SK-N-SH (cell line): ENCODE data around the gene STK40. TPM values are rescaled to one million over a fixed set of nuclear protein-coding genes. Genes with fewer than 3 reads are reported as not detected.

Experiments
- CTCF ChIA-PET: fragments of 300-600, 350-600 bp; formaldehyde crosslinking; extraction: SDS; loops from one replicate; lab custom pipeline; 2021; lab: Yijun Ruan, JAX
- POLR2A ChIA-PET: fragments of 350-600 bp; sonication (Branson Sonifier 250); formaldehyde crosslinking; extraction: SDS; loops from one replicate; lab custom pipeline; 2020; ENCODE audit warnings: antibody characterized with exemption, inconsistent platforms; lab: Yijun Ruan, JAX
- DNase-seq: peaks from one replicate; pipeline ENCODE4 v3.0.0; 2012
- H2AFZ ChIP-seq: fragments of 200-600 bp; sonication (generic); 2 replicates; pipeline ENCODE4 v1.8.1; 2016; ENCODE audit warnings: antibody characterized with exemption, mild to moderate bottlenecking, low read depth
- H3F3A ChIP-seq: fragments of 200-600 bp; sonication (generic); replicated peaks from 2 replicates; pipeline ENCODE3; 2016; ENCODE audit warnings: antibody characterized with exemption, mild to moderate bottlenecking; ENCODE audit not compliant: insufficient read depth
- H3K27ac ChIP-seq, 2 experiments: fragments of 200-500 bp in 1 of 2; fragments of 200-600 bp in 1 of 2; sonication (Bioruptor generic) in 1 of 2; sonication (generic), shearing (Covaris generic) in 1 of 2; 2 replicates each; pipeline versions ENCODE4 v1.5.1 to v1.6.1; 2014 to 2016; ENCODE audit warnings: low read depth in 2 of 2, inconsistent platforms in 1 of 2, low read length in 1 of 2, mild to moderate bottlenecking in 1 of 2, mixed read lengths in 1 of 2
- H3K27me3 ChIP-seq: fragments of 200-600 bp; sonication (generic), shearing (Covaris generic); 2 replicates; pipeline ENCODE4 v1.6.1; 2016; ENCODE audit warnings: mixed run types; ENCODE audit not compliant: insufficient read depth
- H3K36me3 ChIP-seq, 2 experiments: fragments of 200-500 bp in 1 of 2; fragments of 200-600 bp in 1 of 2; sonication (Bioruptor generic) in 1 of 2; sonication (generic) in 1 of 2; replicated peaks in 1 of 2; 2 replicates each; pipeline versions ENCODE3 to v1.5.1; 2014 to 2016; ENCODE audit warnings: low read length in 1 of 2, mild to moderate bottlenecking in 1 of 2; ENCODE audit not compliant: insufficient read depth in 2 of 2, control insufficient read depth in 1 of 2
- H3K4me1 ChIP-seq, 2 experiments: fragments of 200-500 bp in 1 of 2; fragments of 200-600 bp in 1 of 2; sonication (Bioruptor generic) in 1 of 2; sonication (generic), shearing (Covaris generic) in 1 of 2; 2 replicates each; pipeline versions ENCODE4 v1.5.1 to v1.6.1; 2014 to 2016; ENCODE audit warnings: low read depth in 1 of 2, low read length in 1 of 2, mixed run types in 1 of 2; ENCODE audit not compliant: insufficient read depth in 2 of 2, control insufficient read depth in 1 of 2
- H3K4me2 ChIP-seq: fragments of 200-600 bp; sonication (generic), shearing (Covaris generic); 2 replicates; pipeline ENCODE4 v1.6.1; 2017; ENCODE audit warnings: mixed run types
- H3K4me3 ChIP-seq, 2 experiments: fragments of 200-500 bp in 1 of 2; fragments of 200-600 bp in 1 of 2; sonication (Bioruptor generic) in 1 of 2; sonication (generic), shearing (Covaris generic) in 1 of 2; 2 replicates each; pipeline versions ENCODE4 v1.5.1 to v1.8.1; 2014 to 2016; ENCODE audit warnings: low read depth in 2 of 2, inconsistent platforms in 1 of 2, low read length in 1 of 2, mild to moderate bottlenecking in 1 of 2, mixed read lengths in 1 of 2, moderate library complexity in 1 of 2
- H3K79me2 ChIP-seq: fragments of 200-600 bp; sonication (generic); 2 replicates; pipeline ENCODE4 v1.8.1; 2017; ENCODE audit warnings: mild to moderate bottlenecking; ENCODE audit not compliant: insufficient read depth
- H3K9ac ChIP-seq: fragments of 200-600 bp; sonication (generic); 2 replicates; pipeline ENCODE4 v1.6.1; 2017; ENCODE audit warnings: mixed run types
- H3K9me2 ChIP-seq: fragments of 200-600 bp; sonication (generic); 2 replicates; pipeline ENCODE4 v1.6.1; 2017; ENCODE audit warnings: mixed run types
- H3K9me3 ChIP-seq: fragments of 200-600 bp; sonication (generic); 2 replicates; pipeline ENCODE4 v1.6.1; 2017; ENCODE audit warnings: mixed run types, mild to moderate bottlenecking, moderate library complexity
- H4K20me1 ChIP-seq: fragments of 200-600 bp; sonication (generic); 2 replicates; pipeline ENCODE4 v1.6.1; 2017; ENCODE audit warnings: mild to moderate bottlenecking, mixed run types; ENCODE audit not compliant: insufficient read depth
- CHD2 ChIP-seq: fragments of 150-350 bp; IDR thresholded peaks from 2 replicates; pipeline ENCODE4 v1.6.1; 2018; ENCODE audit warnings: low read length; ENCODE audit not compliant: partially characterized antibody
- FOXM1 ChIP-seq: IDR thresholded peaks from 2 replicates; pipeline ENCODE4 v1.4.0; 2012; ENCODE audit warnings: low read depth, mild to moderate bottlenecking
- MXI1 ChIP-seq: IDR thresholded peaks from 2 replicates; pipeline ENCODE4 v1.6.1; 2012; ENCODE audit warnings: mild to moderate bottlenecking, low read depth, low read length, improper control_type of control experiment
- NRF1 ChIP-seq: IDR thresholded peaks from 2 replicates; pipeline ENCODE4 v1.6.1; 2012; ENCODE audit warnings: low read depth, mild to moderate bottlenecking, low read length
- POLR2AphosphoS5 ChIP-seq: IDR thresholded peaks from 2 replicates; pipeline ENCODE4 v1.6.1; 2012; ENCODE audit warnings: low read depth, low read length
- RCOR1 ChIP-seq: fragments of 150-350 bp; IDR thresholded peaks from 2 replicates; pipeline ENCODE4 v1.6.1; 2017; ENCODE audit warnings: antibody characterized with exemption, low read length
- SMC3 ChIP-seq: IDR thresholded peaks from 2 replicates; pipeline ENCODE4 v1.6.1; 2012; ENCODE audit warnings: low read depth, low read length, improper control_type of control experiment
- TAF1 ChIP-seq: IDR thresholded peaks from 2 replicates; pipeline ENCODE4 v1.6.1; 2012; ENCODE audit warnings: low read depth, mild to moderate bottlenecking, low read length, moderate library complexity, borderline replicate concordance
- WGBS: methylation state at CpG from one replicate; pipeline ENCODE4 v1.1.6; 2017; ENCODE audit warnings: low lambda C conversion rate; 5-methylcytosine and 5-hydroxymethylcytosine counted together
- polyA plus RNA-seq, 3 experiments: library from polyadenylated mRNA; depleted of rRNA; stranded (reverse); fragments of >200 nt; gene quantifications; 2 replicates each; pipeline ENCODE4 v1.2.3, GENCODE V29; 2012
- TF ChIP-seq, protein P1 (sequence below): IDR thresholded peaks from 2 replicates; pipeline ENCODE4 v1.6.1; 2012; ENCODE audit warnings: mild to moderate bottlenecking, low read depth, low read length, moderate library complexity

The STK40 gene
- polyA plus RNA-seq, 1 of the 3 experiments (the other 2 are of a cell fraction): 43.3 TPM

DNA sequence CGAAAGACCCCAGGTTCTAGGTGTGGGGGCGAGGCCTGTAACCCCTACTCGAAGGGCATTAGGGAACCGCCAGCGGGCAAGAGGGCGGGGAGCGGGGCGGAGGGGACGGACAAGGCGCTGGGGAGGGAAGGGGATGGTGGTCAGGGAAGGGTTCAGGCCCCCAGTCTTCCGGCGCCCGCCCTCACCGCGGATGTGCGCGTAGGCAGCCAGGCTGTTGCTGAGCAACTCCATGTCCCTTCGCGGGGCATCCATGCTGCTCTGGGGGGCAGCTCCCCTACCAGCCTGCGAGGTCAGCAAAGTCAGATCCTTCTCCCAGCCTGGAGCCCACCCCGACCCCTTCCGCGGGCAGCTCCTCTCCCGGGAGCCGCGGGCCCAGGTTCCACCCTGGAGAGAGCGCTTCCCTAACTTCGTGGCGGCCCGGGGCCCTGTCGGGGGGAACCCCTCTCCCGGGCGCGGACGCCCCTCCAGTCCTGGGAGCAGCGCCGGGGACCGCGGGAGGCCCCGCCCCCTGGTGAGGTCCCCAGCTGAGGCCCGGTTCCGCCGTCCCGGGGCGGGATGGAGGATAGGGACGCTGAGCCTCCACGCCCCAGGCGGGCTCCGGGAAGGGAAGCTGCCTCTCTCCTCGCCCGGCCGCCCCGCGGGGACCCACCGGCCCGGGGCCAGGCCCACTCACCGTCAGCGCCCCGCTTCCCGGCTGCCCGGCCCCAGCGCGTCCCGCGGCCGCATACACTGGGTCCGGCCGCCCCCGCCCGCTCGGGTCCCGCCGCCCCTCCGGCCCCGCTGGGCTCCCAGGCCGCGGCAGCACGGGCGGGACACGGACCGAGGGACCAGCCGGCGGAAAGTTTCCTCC lies 62.7 kb downstream of the STK40 start:
- H3K27ac ChIP-seq: peak overlapping the region; percentile 47 to 70; a peak in 3 of 4 replicates
- H3K4me1 ChIP-seq: peaks cover 9 to 24% of the 10 kb centered on the region in 2 experiments; a peak in 1 of 4 replicates
- peaks cover 5% of the 10 kb centered on the region for H3F3A ChIP-seq
- TF ChIP-seq POLR2AphosphoS5 (no peak), RCOR1 (no peak), MXI1 (no peak; the same call in 1 of the 2 replicates), SMC3 (no peak), FOXM1 (no peak)
- TF ChIP-seq, protein P1, sequence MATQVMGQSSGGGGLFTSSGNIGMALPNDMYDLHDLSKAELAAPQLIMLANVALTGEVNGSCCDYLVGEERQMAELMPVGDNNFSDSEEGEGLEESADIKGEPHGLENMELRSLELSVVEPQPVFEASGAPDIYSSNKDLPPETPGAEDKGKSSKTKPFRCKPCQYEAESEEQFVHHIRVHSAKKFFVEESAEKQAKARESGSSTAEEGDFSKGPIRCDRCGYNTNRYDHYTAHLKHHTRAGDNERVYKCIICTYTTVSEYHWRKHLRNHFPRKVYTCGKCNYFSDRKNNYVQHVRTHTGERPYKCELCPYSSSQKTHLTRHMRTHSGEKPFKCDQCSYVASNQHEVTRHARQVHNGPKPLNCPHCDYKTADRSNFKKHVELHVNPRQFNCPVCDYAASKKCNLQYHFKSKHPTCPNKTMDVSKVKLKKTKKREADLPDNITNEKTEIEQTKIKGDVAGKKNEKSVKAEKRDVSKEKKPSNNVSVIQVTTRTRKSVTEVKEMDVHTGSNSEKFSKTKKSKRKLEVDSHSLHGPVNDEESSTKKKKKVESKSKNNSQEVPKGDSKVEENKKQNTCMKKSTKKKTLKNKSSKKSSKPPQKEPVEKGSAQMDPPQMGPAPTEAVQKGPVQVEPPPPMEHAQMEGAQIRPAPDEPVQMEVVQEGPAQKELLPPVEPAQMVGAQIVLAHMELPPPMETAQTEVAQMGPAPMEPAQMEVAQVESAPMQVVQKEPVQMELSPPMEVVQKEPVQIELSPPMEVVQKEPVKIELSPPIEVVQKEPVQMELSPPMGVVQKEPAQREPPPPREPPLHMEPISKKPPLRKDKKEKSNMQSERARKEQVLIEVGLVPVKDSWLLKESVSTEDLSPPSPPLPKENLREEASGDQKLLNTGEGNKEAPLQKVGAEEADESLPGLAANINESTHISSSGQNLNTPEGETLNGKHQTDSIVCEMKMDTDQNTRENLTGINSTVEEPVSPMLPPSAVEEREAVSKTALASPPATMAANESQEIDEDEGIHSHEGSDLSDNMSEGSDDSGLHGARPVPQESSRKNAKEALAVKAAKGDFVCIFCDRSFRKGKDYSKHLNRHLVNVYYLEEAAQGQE: no peak
- TF ChIP-seq, all 33 proteins: peak for 0
- no peaks in the 10 kb centered on the region for H3K9me2 ChIP-seq
- peaks cover 18% of the 10 kb centered on the region; the same call in 1 of the 2 replicates for H3K79me2 ChIP-seq
- H3K4me2 ChIP-seq: peak overlapping the region; percentile 90
- H3K27me3 ChIP-seq: no peaks in the 10 kb centered on the region
- ChIA-PET CTCF (interaction anchor here (0.5 to 5.7 kb wide), 11 partner anchors 16 to 173 kb away, joined by 3 to 29 read pairs (median 5); partner anchors contain the start of gene TRAPPC3), POLR2A (interaction anchor here (1.1 to 1.2 kb wide), 2 partner anchors 16 to 43 kb away, joined by 3 to 4 read pairs; partner anchors contain the start of gene SH3D21)
- H3K4me3 ChIP-seq: peak overlapping the region; percentile 78
- peaks cover 0 to 6% of the 10 kb centered on the region in 2 experiments for H3K36me3 ChIP-seq
- H4K20me1 ChIP-seq: 0 out of 2 replicates have a peak, but pooled peaks cover 3% of the 10 kb centered on the region
- 87% methylated on average over 17 of the region's 83 CpGs for WGBS
- H2AFZ ChIP-seq: no peak overlapping the region
- peak overlapping the region; percentile 83 for H3K9ac ChIP-seq
- peak; percentile 81 for DNase-seq
- no peaks in the 10 kb centered on the region for H3K9me3 ChIP-seq

DNA sequence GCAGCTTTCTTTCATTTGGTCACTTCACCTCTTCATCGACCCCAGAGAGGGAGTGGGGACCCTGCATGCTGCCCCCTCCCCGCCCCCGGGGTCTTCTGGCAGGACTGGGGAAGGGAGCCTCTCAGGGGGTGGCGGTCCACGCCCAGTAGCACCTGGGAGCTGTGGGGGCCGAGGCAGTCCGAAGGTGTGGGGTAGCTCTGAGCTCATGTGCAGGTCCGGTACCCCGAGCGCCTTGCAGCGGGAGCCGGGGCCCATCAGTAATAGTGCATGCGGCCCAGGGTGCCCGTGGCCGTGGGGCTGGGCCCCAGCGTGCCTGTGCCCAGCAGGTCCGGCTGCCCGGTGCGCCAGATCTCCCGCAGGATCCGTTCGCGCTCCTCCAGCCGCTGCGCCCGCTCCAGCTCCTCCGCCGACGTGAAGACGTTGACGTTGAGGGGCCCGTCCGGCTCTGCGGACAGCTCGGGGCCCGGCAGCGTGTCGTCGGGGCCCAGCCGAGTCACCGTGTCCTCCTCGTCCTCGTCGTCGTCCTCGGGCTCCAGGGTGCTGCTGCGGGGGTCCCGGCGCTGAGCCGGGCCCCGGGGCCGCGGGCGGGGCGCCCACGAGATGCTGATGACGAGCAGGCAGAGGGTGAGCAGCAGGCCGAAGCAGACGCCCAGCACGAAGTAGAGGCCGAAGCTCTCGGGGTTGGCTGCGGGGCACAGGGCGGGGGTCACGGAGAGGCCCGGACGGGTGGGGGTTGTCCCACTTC lies 63.5 kb downstream of the STK40 start:
- no peak overlapping the region for H3K9ac ChIP-seq
- no peak overlapping the region for H2AFZ ChIP-seq
- no peaks in the 10 kb centered on the region for H3K9me3 ChIP-seq
- peak overlapping the region in 1 of 2 experiments; percentile 70; a peak in 2 of 4 replicates for H3K27ac ChIP-seq
- H3K4me3 ChIP-seq: peak overlapping the region; percentile 78
- 95% methylated on average over 49 of the region's 67 CpGs for WGBS
- peaks cover 5% of the 10 kb centered on the region for H3F3A ChIP-seq
- peaks cover 9 to 24% of the 10 kb centered on the region in 2 experiments; a peak in 1 of 4 replicates for H3K4me1 ChIP-seq
- ChIA-PET POLR2A (interaction anchor here (0.9 to 1.2 kb wide), 3 partner anchors 15 to 63 kb away, joined by 3 to 4 read pairs (median 3); partner anchors contain the start of genes SH3D21 and STK40), CTCF (interaction anchor here (0.5 to 5.7 kb wide), 6 partner anchors 20 to 172 kb away, joined by 3 to 29 read pairs (median 7); partner anchors contain the start of gene TRAPPC3)
- no peaks in the 10 kb centered on the region for H3K27me3 ChIP-seq
- H3K36me3 ChIP-seq: peaks cover 0 to 6% of the 10 kb centered on the region in 2 experiments
- no peak for DNase-seq
- H3K4me2 ChIP-seq: peak overlapping the region; percentile 90; the same call in 1 of the 2 replicates
- TF ChIP-seq TAF1 (no peak), SMC3 (no peak), NRF1 (no peak), CHD2 (no peak)
- peaks cover 18% of the 10 kb centered on the region; the same call in 1 of the 2 replicates for H3K79me2 ChIP-seq
- H3K9me2 ChIP-seq: no peaks in the 10 kb centered on the region
- 0 out of 2 replicates have a peak, but pooled peaks cover 3% of the 10 kb centered on the region for H4K20me1 ChIP-seq
